Fibroblast of mammary gland (primary cell): ENCODE measurements around the gene CHD6.

Source experiments
- DNase-seq: peaks from one replicate; pipeline ENCODE4 v3.0.0-alpha.2; 2010; ENCODE audit warnings: low read depth
- H3K4me3 ChIP-seq: 2 replicates; pipeline ENCODE4 v1.5.1; 2011; ENCODE audit warnings: low read depth, mild to moderate bottlenecking, low read length, moderate library complexity; ENCODE audit not compliant: control insufficient read depth
- CTCF ChIP-seq: conservative IDR thresholded peaks from 2 replicates; pipeline ENCODE4 v1.5.1; 2011; ENCODE audit warnings: low read depth, low read length, inconsistent platforms; ENCODE audit not compliant: control insufficient read depth, insufficient read depth

CHD6 gene

GRCh38 chr20:41364236-41364855, 253.8 kb downstream of the CHD6 start:
- DNase-seq = no peak
- H3K4me3 ChIP-seq = no peak overlapping the region
- no peak for TF ChIP-seq CTCF

GRCh38 chr20:41363601-41364000, 254.6 kb downstream of the CHD6 start:
- no peak for TF ChIP-seq CTCF
- DNase-seq = no peak

GRCh38 chr20:41362748-41363140, 255.4 kb downstream of the CHD6 start:
- TF ChIP-seq CTCF = no peak
- H3K4me3 ChIP-seq = no peak overlapping the region
- DNase-seq = no peak

More at GRCh38 chr20:41363601-41364000, 254.6 kb downstream of the CHD6 start:
- H3K4me3 ChIP-seq = no peak overlapping the region

GRCh38 chr20:41361757-41362747, 256.1 kb downstream of the CHD6 start:
- no peak for DNase-seq
- no peak for TF ChIP-seq CTCF
- no peak overlapping the region for H3K4me3 ChIP-seq

- no peak overlapping the region for H3K4me3 ChIP-seq
- DNase-seq = no peak
- no peak for TF ChIP-seq CTCF
Measured at GRCh38 chr20:41360831-41361756, 257.1 kb downstream of the CHD6 start.

- no peak overlapping the region for H3K4me3 ChIP-seq
- DNase-seq = no peak
- no peak for TF ChIP-seq CTCF
Measured at GRCh38 chr20:41359541-41360011, 258.6 kb downstream of the CHD6 start.
